HG03095 (cell line): Measurements from ENCODE around the gene RPP25.
"Not testable (repeated sequence)": the region's sequence is repeated elsewhere in the genome, so short reads cannot be mapped to it uniquely, and the experiment has no call there.

Experiments used
- ATAC-seq: cut with Tn5 transposase; IDR thresholded peaks from one replicate; pipeline ENCODE4 v1.9.1; 2021; ENCODE audit warnings: moderate library complexity; ENCODE audit not compliant: unreplicated experiment

The RPP25 gene

DNA sequence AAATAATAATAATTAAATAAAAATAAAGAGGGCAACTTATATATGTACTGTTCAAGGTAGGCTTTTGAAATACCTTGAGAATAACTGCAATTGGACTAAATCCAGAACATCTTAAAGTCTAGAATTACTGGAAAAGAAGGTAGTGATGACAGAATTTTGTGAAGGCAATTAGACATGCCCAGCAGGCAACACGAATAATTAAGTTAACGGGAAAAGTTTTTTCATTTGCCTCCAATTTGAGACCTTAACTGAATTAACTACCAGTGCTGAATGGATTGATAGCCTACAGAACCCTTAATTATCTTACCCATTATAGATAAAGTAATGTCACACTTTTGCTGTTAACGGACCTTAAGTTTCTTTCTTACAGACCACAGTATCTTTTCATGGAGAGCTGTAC lies 32.0 kb downstream of the RPP25 start:
- no peak for ATAC-seq

DNA sequence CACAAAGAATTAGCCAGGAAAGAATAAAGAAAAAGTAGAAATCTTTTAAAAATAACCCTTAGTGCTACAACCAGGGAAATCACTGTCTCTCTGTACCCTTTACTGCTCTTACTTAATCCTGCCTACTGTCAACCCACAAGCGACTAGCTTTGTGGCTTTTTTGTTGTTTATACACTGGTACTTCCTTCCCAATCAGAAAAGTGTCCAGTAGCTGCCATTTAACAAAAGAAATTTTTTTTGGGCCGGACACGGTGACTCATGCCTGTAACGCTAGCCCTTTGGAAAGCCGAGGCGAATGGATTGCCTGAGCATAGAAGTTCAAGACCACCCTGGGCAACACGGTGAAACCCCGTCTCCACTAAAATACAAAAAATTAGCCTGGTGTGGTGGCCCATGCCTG lies 36.1 kb downstream of the RPP25 start:
- no peak for ATAC-seq

- no peak for ATAC-seq
Measured at GRCh38 chr15:74917676-74918075, 38.9 kb downstream of the RPP25 start.

DNA sequence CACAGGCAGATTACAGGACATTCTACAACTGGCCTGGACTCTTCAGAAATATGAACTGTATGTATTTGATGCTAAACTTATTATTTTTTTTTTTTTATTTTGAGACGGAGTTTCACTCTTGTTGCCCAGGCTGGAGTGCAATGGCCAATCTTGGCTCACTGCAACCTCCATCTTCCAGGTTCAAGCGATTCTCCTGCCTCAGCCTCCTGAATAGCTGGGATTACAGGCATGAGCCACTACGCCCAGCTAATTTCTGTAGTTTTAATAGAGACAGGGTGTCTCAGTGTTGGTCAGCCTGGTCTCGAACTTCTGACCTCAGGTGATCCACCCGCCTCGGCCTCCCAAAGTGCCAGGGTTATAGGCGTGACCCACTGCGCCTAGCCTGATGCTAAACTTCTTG lies 42.8 kb downstream of the RPP25 start:
- ATAC-seq: not testable (repeated sequence)

GRCh38 chr15:74913041-74913440 lies 43.5 kb downstream of the RPP25 start:
- ATAC-seq: no peak

GRCh38 chr15:74908635-74909034 lies 47.9 kb downstream of the RPP25 start:
- ATAC-seq: no peak

DNA sequence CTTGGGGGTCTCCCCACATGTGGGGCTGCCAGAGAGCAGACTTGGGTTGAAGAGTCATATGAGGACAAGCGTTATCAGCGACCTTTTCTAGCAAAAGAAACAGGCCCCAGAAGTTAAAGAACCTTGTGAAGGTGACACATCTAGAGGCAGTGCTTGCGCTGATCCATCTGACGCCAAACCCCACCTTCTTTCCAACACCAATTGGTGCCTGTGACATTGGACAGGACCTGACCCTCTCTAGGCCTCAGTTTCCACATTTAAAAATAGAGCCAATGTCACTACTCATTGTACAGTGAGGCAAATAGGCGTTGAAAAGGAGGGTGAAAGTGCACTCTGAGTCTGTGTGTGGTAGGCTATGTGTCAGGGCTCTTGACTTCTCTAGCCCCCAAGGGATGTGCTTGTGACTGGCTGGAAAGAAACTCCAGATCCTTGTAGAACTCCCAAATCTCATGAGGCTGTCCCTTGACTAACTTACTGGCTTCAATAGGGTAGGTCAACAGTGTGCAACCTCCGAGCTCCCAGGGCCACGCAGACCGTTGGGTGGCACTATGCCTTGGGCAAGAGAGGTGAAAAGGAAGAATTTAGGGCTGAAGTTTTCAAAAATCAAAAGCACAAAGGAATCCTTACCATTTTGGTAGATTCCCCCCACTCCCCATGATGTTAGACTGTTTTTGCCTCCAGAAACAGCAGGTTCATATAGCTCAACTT lies 49.3 kb downstream of the RPP25 start:
- ATAC-seq: no peak

DNA sequence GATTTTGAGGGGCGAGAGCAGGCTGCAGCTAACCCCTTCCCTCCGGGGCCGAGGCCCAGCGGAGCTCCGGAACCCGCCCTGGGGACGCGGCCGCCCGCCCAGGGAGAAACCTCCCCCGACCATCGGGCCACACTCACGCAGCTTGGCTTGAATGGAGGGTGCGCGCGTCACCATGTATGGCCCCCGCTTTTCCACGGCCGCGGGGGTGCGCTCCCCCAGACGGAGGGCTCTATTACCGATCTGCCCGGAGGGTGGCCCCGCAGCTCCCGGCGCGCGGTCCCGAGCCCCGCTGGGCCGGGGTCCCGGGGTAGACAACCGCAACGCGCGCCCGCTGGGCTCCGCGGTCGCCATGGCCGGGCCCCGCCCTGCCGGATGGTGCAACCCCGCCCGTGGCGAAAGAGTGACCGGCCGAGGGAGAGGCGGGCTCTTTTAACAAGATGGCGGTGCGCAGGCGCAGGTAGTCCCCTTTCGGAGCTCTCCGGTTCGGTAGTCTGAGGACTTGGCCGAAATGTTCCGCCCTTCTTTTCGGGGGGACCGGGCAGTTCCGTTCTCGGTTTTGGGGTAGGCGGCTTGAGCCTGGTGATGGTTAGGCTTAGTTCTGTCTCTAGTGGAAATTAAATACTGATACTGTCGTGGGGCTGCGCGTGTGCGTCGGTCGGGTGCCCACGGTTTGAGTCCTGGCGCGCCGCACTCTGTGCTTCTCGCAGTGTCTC lies 50.0 kb downstream of the RPP25 start, which contains the start of gene FAM219B:
TSS of gene FAM219B (minus strand) at position 402 of the 713 bp plus-strand sequence. CDS start at position 351, 51 bp downstream.
- ATAC-seq: peak; percentile 78

DNA sequence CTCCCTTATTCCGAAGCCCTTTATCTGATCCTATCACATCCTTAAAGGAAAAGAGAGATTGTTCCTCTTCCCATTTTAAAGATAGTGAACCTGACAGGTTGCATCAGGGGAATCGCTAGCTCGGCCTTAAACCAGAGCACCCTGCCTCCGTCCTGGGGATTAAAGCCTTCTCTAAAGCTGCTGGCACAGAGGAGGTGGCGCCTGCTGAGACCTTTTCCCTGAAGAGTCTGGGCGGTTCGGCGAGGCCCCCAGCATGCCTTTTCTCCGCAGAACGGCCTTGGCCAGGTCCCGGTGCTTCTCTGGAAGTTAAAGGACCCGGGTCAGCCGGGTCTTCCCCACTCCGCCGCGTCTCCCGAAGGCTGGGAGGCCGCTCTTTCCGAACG lies 50.5 kb downstream of the RPP25 start:
- ATAC-seq: peak; percentile 11
